ENCODE data around the gene FILIP1.

FILIP1 gene

DNA sequence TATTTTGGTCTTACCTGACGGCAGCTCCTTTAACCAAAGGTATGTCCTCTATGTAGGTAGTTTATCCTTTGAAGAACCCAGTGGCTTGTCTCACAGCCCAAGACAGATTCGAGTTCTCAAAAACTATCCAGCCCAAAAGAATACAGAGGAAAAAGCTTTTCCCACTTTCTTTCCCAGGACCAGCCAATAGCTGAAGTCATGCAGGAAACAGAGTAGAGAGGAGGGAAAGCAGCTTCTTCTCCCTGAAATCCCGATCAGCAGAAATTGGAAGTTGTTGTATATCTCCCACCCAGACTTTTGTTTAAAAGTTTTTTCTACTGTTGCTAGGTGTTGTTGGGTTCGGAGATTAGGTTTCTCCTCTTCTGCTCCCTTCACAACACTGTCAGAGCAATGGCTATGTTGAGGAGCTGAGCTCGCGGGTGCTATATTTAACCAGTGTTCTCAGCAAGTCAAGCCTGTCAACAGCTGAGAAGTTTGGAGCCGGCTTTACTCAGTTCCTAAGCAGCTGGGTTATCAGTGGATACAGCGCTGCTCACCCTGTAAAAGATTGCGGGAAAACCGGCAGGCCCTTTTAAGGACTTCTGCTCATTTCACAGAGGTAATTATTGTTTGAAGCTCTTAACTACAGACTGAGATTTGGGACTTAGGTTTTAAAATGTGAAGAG lies at the start of gene FILIP1:
Gene FILIP1 (minus strand): TSS at position 401 of the 665 bp plus-strand sequence. CDS start 78,828 bp downstream, outside the sequence.
- no peak for DNase-seq (ENCODE audit: low read depth)
- no peak for TF ChIP-seq CTCF (IDR thresholded peaks at IDR 0.05; ENCODE audit: low read depth, low read length, missing control alignments)
- no peak within 1 kb of the TSS for H3K4me3 ChIP-seq (ENCODE audit: low read depth, low read length)

GRCh38 chr6:75543311-75543710 lies 49.7 kb upstream of the FILIP1 start:
- no peak overlapping the region for H3K4me3 ChIP-seq (ENCODE audit: low read depth, low read length)
- TF ChIP-seq CTCF (IDR thresholded peaks at IDR 0.05; ENCODE audit: low read depth, low read length, missing control alignments), result no peak
- no peak for DNase-seq (ENCODE audit: low read depth)

GRCh38 chr6:75539136-75539535 lies 45.5 kb upstream of the FILIP1 start:
- TF ChIP-seq CTCF (IDR thresholded peaks at IDR 0.05; ENCODE audit: low read depth, low read length, missing control alignments), result no peak
- no peak overlapping the region for H3K4me3 ChIP-seq (ENCODE audit: low read depth, low read length)
- no peak for DNase-seq (ENCODE audit: low read depth)

- DNase-seq (ENCODE audit: low read depth), result no peak
- no peak for TF ChIP-seq CTCF (IDR thresholded peaks at IDR 0.05; ENCODE audit: low read depth, low read length, missing control alignments)
Observed at GRCh38 chr6:75532521-75532920, 38.9 kb upstream of the FILIP1 start.

GRCh38 chr6:75531174-75531573 lies 37.6 kb upstream of the FILIP1 start:
- no peak for TF ChIP-seq CTCF (IDR thresholded peaks at IDR 0.05; ENCODE audit: low read depth, low read length, missing control alignments)
- H3K4me3 ChIP-seq (ENCODE audit: low read depth, low read length), result no peak overlapping the region
- DNase-seq (ENCODE audit: low read depth), result no peak

More at GRCh38 chr6:75532521-75532920, 38.9 kb upstream of the FILIP1 start:
- no peak overlapping the region for H3K4me3 ChIP-seq (ENCODE audit: low read depth, low read length)

- TF ChIP-seq CTCF (IDR thresholded peaks at IDR 0.05; ENCODE audit: low read depth, low read length, missing control alignments), result no peak
- H3K4me3 ChIP-seq (ENCODE audit: low read depth, low read length), result no peak overlapping the region
- DNase-seq (ENCODE audit: low read depth), result no peak
Observed at GRCh38 chr6:75530696-75531095, 37.1 kb upstream of the FILIP1 start.

- TF ChIP-seq CTCF (IDR thresholded peaks at IDR 0.05; ENCODE audit: low read depth, low read length, missing control alignments), result no peak
- H3K4me3 ChIP-seq (ENCODE audit: low read depth, low read length), result no peak overlapping the region
- DNase-seq (ENCODE audit: low read depth), result no peak
Observed at GRCh38 chr6:75528423-75528822, 34.8 kb upstream of the FILIP1 start.

Data from GM12864 (cell line).